GM21576 (cell line): ENCODE data around the gene TDRD1.
"Not testable (repeated sequence)": the region's sequence is repeated elsewhere in the genome, so short reads cannot be mapped to it uniquely, and the experiment has no call there.

ENCODE experiments used
- ATAC-seq: cut with Tn5 transposase; IDR thresholded peaks from one replicate; pipeline ENCODE4 v1.9.1; 2021; ENCODE audit warnings: mild to moderate bottlenecking, moderate library complexity; ENCODE audit not compliant: unreplicated experiment

Gene TDRD1, protein sequence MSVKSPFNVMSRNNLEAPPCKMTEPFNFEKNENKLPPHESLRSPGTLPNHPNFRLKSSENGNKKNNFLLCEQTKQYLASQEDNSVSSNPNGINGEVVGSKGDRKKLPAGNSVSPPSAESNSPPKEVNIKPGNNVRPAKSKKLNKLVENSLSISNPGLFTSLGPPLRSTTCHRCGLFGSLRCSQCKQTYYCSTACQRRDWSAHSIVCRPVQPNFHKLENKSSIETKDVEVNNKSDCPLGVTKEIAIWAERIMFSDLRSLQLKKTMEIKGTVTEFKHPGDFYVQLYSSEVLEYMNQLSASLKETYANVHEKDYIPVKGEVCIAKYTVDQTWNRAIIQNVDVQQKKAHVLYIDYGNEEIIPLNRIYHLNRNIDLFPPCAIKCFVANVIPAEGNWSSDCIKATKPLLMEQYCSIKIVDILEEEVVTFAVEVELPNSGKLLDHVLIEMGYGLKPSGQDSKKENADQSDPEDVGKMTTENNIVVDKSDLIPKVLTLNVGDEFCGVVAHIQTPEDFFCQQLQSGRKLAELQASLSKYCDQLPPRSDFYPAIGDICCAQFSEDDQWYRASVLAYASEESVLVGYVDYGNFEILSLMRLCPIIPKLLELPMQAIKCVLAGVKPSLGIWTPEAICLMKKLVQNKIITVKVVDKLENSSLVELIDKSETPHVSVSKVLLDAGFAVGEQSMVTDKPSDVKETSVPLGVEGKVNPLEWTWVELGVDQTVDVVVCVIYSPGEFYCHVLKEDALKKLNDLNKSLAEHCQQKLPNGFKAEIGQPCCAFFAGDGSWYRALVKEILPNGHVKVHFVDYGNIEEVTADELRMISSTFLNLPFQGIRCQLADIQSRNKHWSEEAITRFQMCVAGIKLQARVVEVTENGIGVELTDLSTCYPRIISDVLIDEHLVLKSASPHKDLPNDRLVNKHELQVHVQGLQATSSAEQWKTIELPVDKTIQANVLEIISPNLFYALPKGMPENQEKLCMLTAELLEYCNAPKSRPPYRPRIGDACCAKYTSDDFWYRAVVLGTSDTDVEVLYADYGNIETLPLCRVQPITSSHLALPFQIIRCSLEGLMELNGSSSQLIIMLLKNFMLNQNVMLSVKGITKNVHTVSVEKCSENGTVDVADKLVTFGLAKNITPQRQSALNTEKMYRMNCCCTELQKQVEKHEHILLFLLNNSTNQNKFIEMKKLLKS

GRCh38 chr10:114179148-114179547, at the start of gene TDRD1:
TDRD1 (plus strand) TSS chr10:114179353; CDS start chr10:114187832, 8,479 bp downstream.
- no peak for ATAC-seq

- ATAC-seq, result peak; percentile 78
Observed at GRCh38 chr10:114131094-114131493, 48.1 kb upstream of the TDRD1 start.

DNA sequence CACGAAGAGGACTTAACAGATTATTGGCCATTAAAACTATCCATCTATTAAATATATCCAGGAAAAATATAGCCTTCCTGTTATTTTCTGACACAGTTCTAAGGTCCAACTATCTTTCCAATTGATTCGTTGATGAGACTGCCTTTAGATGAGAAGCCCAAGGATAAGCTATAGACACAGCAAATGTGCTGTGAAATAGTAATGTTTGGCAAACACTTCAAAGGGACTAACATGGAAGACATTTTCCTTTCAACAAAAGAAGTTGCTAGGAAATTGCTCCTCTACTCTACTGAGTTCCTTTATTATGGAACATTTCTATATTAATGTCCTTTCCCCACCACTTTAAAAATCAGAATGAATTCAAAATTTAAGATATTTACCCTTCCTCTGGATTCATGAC, 43.7 kb upstream of the TDRD1 start:
- no peak for ATAC-seq

- ATAC-seq, result no peak
Observed at GRCh38 chr10:114138581-114138980, 40.6 kb upstream of the TDRD1 start.

DNA sequence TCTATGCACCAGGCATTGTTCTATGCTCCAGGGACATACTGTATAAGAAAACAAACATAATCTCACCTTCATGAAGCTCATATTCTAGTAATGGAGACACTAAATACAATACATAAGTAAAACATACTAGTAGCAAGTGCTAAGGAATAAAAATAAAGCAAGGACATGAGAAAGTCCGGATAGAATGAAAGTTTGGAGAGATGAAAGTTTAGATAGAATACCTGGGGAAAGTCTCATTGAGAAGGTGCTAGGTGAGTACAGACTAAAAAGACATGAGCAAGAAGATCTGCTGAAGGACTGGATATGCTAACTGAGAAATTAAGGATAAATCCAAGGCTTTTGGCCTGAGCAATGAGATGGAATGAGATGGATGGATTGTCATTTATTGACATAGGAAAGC, 39.1 kb upstream of the TDRD1 start:
- ATAC-seq, result no peak

DNA sequence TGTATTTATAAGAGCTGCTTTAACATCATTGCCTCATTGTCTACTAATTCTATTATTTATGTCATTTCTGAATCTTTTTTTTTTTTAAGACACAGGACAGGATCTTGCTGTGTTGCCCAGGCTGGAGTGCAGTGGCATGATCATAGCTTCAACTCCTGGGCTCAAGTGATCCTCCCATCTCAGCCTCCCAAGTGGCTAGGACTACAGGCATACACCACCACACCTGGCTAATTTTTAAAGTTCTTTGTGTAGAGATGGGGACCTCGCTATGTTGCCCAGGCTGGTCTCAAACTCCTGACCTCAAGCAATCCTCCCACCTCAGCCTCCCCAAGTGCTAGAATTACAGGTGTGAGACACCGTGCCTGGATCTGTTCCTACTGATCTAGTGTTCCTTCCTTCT, 38.3 kb upstream of the TDRD1 start:
- not testable (repeated sequence) for ATAC-seq

- no peak for ATAC-seq
Observed at GRCh38 chr10:114142018-114142417, 37.1 kb upstream of the TDRD1 start.

GRCh38 chr10:114143160-114143559, 36.0 kb upstream of the TDRD1 start:
- no peak for ATAC-seq

DNA sequence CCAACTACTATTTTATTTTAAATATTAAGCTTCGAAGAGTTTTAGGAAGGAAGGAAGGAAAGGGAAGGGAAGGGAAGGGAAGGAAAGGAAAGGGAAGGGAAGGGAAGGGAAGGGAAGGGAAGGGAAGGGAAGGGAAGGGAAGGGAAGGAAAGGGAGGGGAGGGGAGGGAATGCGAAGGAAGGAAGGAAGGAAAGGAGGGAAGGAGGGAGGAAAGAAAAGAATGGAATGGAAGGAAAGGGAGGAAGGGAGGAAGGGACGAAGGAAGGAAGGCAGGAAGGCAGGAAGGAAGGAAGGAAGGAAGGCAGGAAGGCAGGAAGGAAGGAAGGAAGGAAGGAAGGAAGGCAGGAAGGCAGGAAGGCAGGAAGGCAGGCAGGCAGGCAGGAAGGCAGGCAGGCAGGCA, 29.7 kb upstream of the TDRD1 start:
- ATAC-seq, result not testable (repeated sequence)

DNA sequence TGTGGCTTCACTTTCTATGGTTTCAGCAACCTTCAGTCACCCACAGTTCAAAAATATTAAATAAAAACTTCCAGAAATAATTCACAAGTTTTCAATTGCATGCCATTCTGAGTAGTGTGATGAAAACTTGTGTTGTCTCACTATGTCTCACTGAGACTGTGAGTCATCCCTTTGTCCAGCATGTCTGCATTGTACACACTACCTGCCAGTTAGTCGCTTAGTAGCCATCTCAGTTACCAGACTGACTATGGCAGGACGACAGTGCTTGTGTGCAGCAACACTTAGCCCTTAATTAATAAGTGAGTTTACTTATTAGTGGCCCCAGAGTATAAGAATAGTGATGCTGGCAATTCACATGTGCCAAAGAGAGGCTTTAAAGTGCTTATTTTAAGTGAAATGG, 27.7 kb upstream of the TDRD1 start:
- no peak for ATAC-seq

DNA sequence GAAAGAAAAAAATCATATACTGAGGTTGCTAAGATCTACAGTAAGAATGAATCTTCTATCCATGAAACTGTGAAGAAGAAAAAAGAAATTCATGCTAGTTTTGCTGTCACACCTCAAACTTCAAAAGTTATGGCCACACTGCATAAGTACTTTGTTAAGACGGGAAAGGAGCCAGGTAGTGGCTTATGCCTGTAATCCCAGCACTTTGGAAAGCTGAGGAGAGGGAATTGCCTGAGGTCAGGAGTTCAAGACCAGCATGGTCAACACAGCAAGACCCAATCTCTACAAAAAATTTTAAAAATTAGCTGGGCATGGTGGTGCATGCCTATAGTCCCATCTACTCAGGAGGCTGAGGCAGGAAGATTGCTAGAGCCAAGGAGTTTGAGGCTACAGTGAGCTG, 27.3 kb upstream of the TDRD1 start:
- no peak for ATAC-seq

GRCh38 chr10:114157912-114158311, 21.2 kb upstream of the TDRD1 start:
- ATAC-seq, result no peak

DNA sequence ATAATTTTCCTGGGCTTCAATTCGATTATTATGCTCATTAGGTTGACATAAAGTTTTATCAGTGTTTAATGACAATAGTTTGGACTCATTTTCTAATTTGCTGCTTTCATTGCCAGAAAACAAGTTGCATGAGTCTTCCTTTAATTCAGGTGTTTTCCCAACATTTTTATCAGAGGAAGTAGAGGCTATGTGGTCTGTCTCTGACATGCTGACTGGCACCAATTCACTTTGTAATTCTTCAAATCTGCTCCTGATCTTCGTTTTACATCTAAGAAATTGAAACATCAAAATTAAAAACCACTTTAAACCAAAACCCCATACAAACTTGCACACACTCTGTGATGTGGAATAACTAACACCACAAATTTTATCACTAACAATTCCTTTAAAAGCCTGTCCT, 16.1 kb upstream of the TDRD1 start:
- ATAC-seq, result no peak

- ATAC-seq, result no peak
Observed at GRCh38 chr10:114166043-114166442, 13.1 kb upstream of the TDRD1 start.

DNA sequence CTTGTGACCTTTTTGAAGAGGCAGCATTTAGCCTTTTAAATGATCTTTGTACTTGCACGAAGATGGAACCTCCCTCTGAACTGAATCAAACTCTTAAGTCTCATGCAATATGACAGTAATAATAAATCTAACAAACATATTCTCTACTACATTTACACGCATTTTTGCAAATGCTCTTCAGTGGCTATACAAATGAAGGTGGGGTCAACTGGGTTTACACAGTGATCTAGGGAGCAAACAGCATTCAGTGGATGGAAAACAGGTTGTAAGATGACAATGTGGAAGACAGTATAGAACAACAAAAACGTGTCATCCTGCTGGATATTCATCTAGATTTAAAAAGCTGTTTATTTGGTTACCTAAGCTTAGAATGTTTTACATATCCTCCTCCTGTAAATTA, 12.7 kb upstream of the TDRD1 start:
- ATAC-seq, result no peak

GRCh38 chr10:114167985-114168384, 11.2 kb upstream of the TDRD1 start:
- ATAC-seq, result no peak

DNA sequence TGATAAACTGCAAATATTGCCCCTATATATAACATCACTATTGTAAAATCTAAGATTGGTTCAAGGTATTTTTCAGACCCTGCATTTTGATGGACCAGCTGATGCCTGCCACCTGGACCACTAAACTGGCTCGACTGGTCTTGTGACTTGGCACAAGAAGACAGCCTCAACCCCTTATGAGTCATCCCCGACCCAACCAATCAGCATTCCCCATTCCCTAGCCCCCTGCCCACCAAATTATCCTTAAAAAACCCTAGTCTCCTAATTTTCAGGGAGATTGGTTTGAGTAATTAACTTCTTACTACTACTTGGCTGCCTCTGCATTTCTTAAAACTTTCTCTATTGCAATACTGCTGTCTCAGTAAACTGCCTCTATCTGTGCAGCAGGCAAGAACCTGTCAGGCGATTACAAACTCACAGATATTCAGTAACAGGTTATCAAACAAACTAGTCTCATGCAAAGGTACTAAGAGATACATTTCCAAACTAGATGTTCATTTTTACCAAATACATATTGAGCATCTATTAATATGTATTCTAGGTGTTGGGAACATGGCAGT, 10.6 kb upstream of the TDRD1 start:
- no peak for ATAC-seq

GRCh38 chr10:114172216-114172615, 6.9 kb upstream of the TDRD1 start:
- no peak for ATAC-seq

DNA sequence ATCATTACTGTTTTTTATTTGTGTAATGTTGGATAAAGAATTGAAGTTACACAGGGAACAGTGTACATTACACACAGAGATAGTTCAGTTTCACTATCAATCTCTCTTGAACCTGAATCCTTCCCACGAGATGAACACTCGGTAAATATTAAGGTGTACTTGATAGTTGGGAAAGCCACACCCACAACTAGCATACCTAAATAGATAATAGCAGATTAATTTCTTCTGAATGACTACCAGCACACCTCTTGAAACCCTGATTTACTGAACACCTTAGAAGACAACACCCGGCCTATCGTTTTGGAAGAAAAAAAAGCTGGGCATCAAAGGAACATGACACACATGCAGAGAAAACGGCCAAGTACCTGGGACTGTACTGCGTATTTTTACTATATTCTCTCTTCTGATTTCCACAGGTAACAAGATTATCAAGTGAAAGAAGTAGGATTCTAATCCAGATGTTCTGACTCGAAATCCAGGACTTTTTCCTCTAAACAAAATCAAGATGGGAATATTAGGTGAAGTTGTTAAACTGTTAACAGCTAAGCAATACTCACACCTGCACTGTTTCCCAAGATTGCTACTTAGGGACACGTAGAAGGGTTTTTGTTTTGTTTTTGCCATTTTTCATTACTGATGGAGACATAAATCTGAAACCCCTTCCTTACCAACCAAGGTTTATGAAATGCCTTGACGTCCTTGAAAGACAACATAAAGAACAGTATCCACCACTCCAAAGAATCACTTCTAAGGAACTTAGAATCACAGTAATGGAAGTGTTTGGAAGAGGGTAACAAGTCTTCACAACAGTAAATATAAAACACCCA, 6.2 kb upstream of the TDRD1 start:
- ATAC-seq, result no peak

- no peak for ATAC-seq
Observed at GRCh38 chr10:114173603-114173920, 5.6 kb upstream of the TDRD1 start.
